ES-I3 (cell line): ENCODE measurements around the gene ANXA7.
"Not testable (repeated sequence)": the region's sequence is repeated elsewhere in the genome, so short reads cannot be mapped to it uniquely, and the experiment has no call there.

Experiments
- H3K36me3 ChIP-seq: 2 replicates; pipeline ENCODE4 v1.6.1; 2013; ENCODE audit warnings: mild to moderate bottlenecking, low read length, control low read depth, moderate library complexity; ENCODE audit not compliant: insufficient read depth
- H3K4me1 ChIP-seq: 2 replicates; pipeline ENCODE4 v1.6.1; 2013; ENCODE audit warnings: mild to moderate bottlenecking, control low read depth, low read length; ENCODE audit not compliant: insufficient read depth
- H3K9ac ChIP-seq: 2 replicates; pipeline ENCODE4 v1.6.1; 2013; ENCODE audit warnings: low read depth, mild to moderate bottlenecking, low read length, moderate library complexity
- H3K9me3 ChIP-seq: 2 replicates; pipeline ENCODE4 v1.6.1; 2013; ENCODE audit warnings: mild to moderate bottlenecking, low read length, moderate library complexity; ENCODE audit not compliant: control insufficient read depth, insufficient read depth

Gene ANXA7

GRCh38 chr10:73339436-73339835, 74.4 kb downstream of the ANXA7 start:
- H3K9me3 ChIP-seq: no peaks in the 10 kb centered on the region
- no peaks in the 10 kb centered on the region for H3K4me1 ChIP-seq
- no peak overlapping the region for H3K9ac ChIP-seq
- H3K36me3 ChIP-seq: no peaks in the 10 kb centered on the region

- Histone ChIP-seq H3K9me3 (no peaks in the 10 kb centered on the region), H3K36me3 (no peaks in the 10 kb centered on the region), H3K4me1 (no peaks in the 10 kb centered on the region), H3K9ac (no peak overlapping the region)
Measured at GRCh38 chr10:73338801-73339368, 75.0 kb downstream of the ANXA7 start.

GRCh38 chr10:73333202-73333601, 80.7 kb downstream of the ANXA7 start:
- no peaks in the 10 kb centered on the region for H3K36me3 ChIP-seq
- H3K9me3 ChIP-seq: no peaks in the 10 kb centered on the region
- H3K4me1 ChIP-seq: no peaks in the 10 kb centered on the region
- no peak overlapping the region for H3K9ac ChIP-seq

GRCh38 chr10:73332379-73332778, 81.5 kb downstream of the ANXA7 start:
- Histone ChIP-seq H3K4me1 (no peaks in the 10 kb centered on the region), H3K36me3 (no peaks in the 10 kb centered on the region), H3K9me3 (no peaks in the 10 kb centered on the region), H3K9ac (no peak overlapping the region)

- not testable (repeated sequence) for H3K4me1 ChIP-seq, H3K9me3 ChIP-seq, H3K9ac ChIP-seq, H3K36me3 ChIP-seq
Measured at GRCh38 chr10:73328523-73328922, 85.3 kb downstream of the ANXA7 start.

GRCh38 chr10:73325290-73325689, 88.6 kb downstream of the ANXA7 start:
- not testable (repeated sequence) for H3K9ac ChIP-seq, H3K9me3 ChIP-seq, H3K36me3 ChIP-seq, H3K4me1 ChIP-seq
